ENCODE results near the gene NXPE3. TPM values are rescaled to one million over a fixed set of nuclear protein-coding genes. Genes with fewer than 3 reads are reported as not detected.

The NXPE3 gene
- total and polyA plus RNA-seq, 9 of the 15 experiments (the other 6 are each of a cell fraction or from before 2014, with no cell fraction given), result 0.25 to 2.5 (median 0.95) TPM

- FAIRE-seq (peak; percentile 32), DNase-seq (ENCODE audit: extremely low read depth in 1 of 4, low spot score in 3 of 4) (peak in 2 of 4 experiments; percentile 12 to 21), ATAC-seq (0 out of 3 replicates have a peak, but pooled peaks have one; percentile 36)
- no TSS peak for BruUV-seq (replicated peaks)
- Histone ChIP-seq H3K4me3 (no peak overlapping the region), H3K27ac (ENCODE audit: extremely low read depth, low read depth, low read length) (no peak overlapping the region), H3K4me2 (ENCODE audit: insufficient read depth, low read length) (no peak overlapping the region), H3K4me1 (replicated peaks in 1 of 2; ENCODE audit: control insufficient read depth in 2 of 2, insufficient read depth in 2 of 2, low read length in 2 of 2) (no peaks in the 10 kb centered on the region; a peak in 3 of 5 replicates), H3K9me3 (replicated peaks; ENCODE audit: control insufficient read depth, insufficient read depth, low read depth, low read length) (0 out of 2 replicates have a peak, but pooled peaks cover 1% of the 10 kb centered on the region), H3K79me2 (ENCODE audit: control insufficient read depth, insufficient read depth, low read length) (peaks cover 11% of the 10 kb centered on the region), H3K27me3 (ENCODE audit: control insufficient read depth in 2 of 2, insufficient read depth in 2 of 2, low read length in 2 of 2) (no peaks in the 10 kb centered on the region), H3K9ac (ENCODE audit: insufficient read depth in 1 of 2, low read depth in 2 of 2, low read length in 2 of 2) (no peak overlapping the region), H3K36me3 (ENCODE audit: control insufficient read depth, insufficient read depth, low read length) (peaks cover 76% of the 10 kb centered on the region), H4K20me1 (replicated peaks; ENCODE audit: control insufficient read depth, insufficient read depth, low read length) (no peaks in the 10 kb centered on the region), H3K9me1 (ENCODE audit: control insufficient read depth, insufficient read depth, low read length) (no peaks in the 10 kb centered on the region), H2AFZ (ENCODE audit: low read depth, low read length) (no peak overlapping the region)
- CTCF ChIA-PET (ENCODE audit: low intra/inter-chr PET ratio), result no interaction called here
- POLR2A ChIA-PET, result no interaction called here
- intact Hi-C loops (cut with micrococcal nuclease) (no loop called here), in situ Hi-C loops (cut with MboI) (no loop called here)
- no peak for TF ChIP-seq SMAD3 (CRISPR knock-in tag; conservative IDR thresholded peaks at IDR 0.05)
- no peak for TF ChIP-seq POLR2A (conservative IDR thresholded peaks at IDR 0.05)
- peak; percentile 72 for TF ChIP-seq ARID1B (IDR thresholded peaks at IDR 0.05)
- no peak for TF ChIP-seq RNF219 (CRISPR knock-in tag; IDR thresholded peaks at IDR 0.05)
- no peak for TF ChIP-seq TSHZ1 (CRISPR knock-in tag; IDR thresholded peaks at IDR 0.05)
- TF ChIP-seq TARDBP (IDR thresholded peaks at IDR 0.05), result no peak
- no peak for TF ChIP-seq COPS2 (conservative IDR thresholded peaks at IDR 0.05)
- TF ChIP-seq ELF2 (CRISPR knock-in tag; IDR thresholded peaks at IDR 0.05), result no peak
- TF ChIP-seq ZNF384 (IDR thresholded peaks at IDR 0.05; ENCODE audit: low read depth, low read length), result peak; percentile 60; the same call in 1 of the 2 replicates
- no peak for TF ChIP-seq XRCC4 (IDR thresholded peaks at IDR 0.05; ENCODE audit: extremely low read depth, insufficient read depth, insufficient read length)
- no peak for TF ChIP-seq ZNF644 (tag; IDR thresholded peaks at IDR 0.05; ENCODE audit: low read depth)
- no peak for TF ChIP-seq BMI1 (IDR thresholded peaks at IDR 0.05; ENCODE audit: low read length)
- TF ChIP-seq ELK1 (CRISPR knock-in tag; IDR thresholded peaks at IDR 0.05), result no peak
- no peak for TF ChIP-seq ZNF512 (tag; IDR thresholded peaks at IDR 0.05)
- TF ChIP-seq CBFA2T3 (IDR thresholded peaks at IDR 0.05), result peak; percentile 57; the same call in 1 of the 2 replicates
- TF ChIP-seq SMARCA4 (IDR thresholded peaks at IDR 0.05), result peak; percentile 70; the same call in 1 of the 2 replicates
These were observed 48.2 kb upstream of the NXPE3 start for GRCh38 chr3:101730839-101731238.

All from K562 (cell line).